Glomerular visceral epithelial cell (primary cell): ENCODE measurements around the gene DNAJC27.

Experiments
- DNase-seq: peaks from one replicate; pipeline ENCODE4 v3.0.0-alpha.2; 2016; ENCODE audit errors: extremely low spot score

Gene DNAJC27

GRCh38 chr2:24906466-24906865, 65.3 kb downstream of the DNAJC27 start:
- DNase-seq = no peak

- no peak for DNase-seq
These were observed 68.3 kb downstream of the DNAJC27 start for GRCh38 chr2:24903161-24904103.

DNA sequence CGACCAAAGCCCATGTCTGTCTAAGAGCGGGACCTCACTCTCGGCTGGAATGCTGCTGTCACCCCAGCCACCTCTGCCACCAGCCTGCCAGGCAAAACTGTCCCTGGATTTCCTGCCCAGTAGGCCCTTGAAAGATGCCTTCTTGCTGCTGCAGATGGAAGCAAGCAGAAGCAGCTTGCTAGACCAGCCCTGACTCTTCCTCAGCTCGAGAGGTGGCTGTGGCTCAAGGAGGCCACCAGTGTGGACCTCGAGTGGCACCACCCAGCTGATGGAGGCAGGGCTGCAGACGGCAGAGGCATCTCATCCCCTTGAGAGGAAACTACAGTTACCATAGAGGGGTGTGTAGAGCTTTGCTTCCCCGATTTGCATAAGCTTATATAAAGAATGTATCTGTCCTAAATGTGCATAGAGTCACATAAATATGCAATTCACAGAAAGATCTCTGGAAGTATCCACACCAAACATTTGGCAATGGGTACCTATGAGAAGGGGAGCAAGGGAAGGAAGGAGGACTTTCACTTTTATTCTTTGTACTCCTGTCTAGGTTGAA, 72.3 kb downstream of the DNAJC27 start:
- no peak for DNase-seq

DNA sequence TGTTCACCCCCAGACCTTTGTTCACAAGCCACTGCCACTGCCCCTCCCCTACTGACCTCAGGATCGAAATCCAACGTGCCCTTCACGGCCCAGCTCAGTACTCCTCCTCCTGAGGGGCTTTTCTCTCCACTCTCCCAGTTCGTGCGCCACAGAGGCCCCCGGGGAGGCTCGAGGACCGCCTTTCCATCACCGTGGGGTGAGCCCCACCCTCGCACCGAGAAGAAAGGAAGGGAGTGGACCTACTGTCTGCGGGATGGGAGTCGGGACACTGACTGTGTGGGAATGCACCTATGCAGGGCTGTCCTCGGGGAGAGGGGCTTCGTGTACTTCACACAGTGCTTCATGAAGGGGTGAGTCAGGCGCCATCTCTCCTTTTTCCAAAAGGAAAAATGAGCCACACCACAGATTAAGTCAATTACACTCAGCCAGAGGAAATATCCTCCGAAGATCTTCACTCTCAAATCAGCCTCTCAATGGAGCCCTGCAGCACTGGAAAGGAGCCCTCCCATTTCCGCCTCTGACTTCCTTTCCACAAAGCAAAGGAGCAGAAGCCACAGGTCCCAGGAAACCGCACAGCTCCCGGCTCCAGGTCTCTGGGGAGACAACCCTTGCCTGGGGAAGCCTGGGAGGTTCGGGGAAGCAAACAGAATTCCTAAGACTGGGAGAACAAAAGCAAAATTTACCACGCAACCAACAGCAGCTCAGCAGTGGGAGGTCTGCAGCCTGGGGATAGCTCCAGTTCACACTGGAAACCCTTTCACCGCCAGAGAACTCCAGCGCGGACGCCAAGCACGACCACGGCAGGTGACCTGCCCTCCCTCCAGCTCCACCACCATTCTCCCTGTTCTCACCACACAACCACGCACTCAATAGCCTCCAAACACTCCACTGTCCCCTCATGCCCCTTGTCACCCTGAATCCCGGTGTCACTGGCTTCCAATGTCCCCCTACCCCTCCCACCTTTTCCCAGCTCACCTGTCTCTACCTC, 73.3 kb downstream of the DNAJC27 start:
- no peak for DNase-seq

DNA sequence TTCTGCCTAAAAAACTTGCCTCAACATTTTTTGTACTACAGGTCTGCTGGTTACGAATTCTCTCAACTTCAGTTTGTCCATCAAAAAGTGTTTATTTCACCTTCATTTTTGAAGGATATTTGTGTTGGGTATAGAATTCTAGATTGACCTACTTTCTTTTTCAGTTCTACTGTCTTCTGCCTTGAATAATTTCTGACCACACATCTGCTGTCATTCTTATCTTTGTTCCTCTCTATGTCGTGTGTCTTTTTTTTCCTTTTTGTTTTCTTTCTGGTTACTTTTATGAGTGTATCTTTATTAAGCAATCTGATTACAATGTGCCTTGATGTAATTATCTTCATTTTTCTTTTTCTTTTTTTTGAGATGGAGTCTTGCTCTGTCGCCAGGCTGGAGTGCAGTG, 77.0 kb downstream of the DNAJC27 start:
- DNase-seq = no peak

- DNase-seq = no peak
These were observed 77.8 kb downstream of the DNAJC27 start for GRCh38 chr2:24893934-24894333.
